NCI-H774 (cell line): Measurements from ENCODE around the gene ODAD4.
A peak's percentile ranks its signal among the peaks of the same experiment; 100 is the strongest.

Experiments used
- DNase-seq: peaks from one replicate; lab custom pipeline; 2025; lab: John Stamatoyannopoulos, UW

The ODAD4 gene

GRCh38 chr17:41972571-41973407, 42.4 kb downstream of the ODAD4 start:
- peak; percentile 53 for DNase-seq

GRCh38 chr17:41973408-41973811, 43.0 kb downstream of the ODAD4 start:
- DNase-seq, result no peak

DNA sequence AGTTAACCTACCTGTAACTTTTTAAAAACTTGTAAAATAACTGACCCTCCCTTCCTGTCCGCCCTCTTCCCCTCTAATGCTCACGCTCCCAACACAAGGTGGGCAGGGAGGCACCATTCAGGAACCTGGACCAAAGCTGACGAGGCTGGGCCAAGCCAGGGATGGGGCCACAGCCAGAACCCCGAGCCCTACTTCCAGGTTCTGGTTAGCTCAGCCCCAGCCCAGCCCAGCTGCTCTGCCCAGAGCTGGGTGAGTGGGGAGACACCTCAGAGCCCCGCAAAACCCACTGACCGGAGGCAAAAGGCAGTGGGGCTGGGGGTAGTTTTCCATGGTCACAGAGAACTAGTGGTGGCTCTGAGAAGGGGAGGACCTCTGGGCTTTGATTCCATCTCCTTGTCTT, 43.6 kb downstream of the ODAD4 start:
- no peak for DNase-seq

GRCh38 chr17:41974658-41975057, 44.2 kb downstream of the ODAD4 start:
- no peak for DNase-seq

- DNase-seq, result no peak
Measured at GRCh38 chr17:41975099-41976083, 45.0 kb downstream of the ODAD4 start.

- no peak for DNase-seq
Measured at GRCh38 chr17:41976142-41976768, 45.8 kb downstream of the ODAD4 start.

- DNase-seq, result no peak
Measured at GRCh38 chr17:41977991-41978390, 47.6 kb downstream of the ODAD4 start.

DNA sequence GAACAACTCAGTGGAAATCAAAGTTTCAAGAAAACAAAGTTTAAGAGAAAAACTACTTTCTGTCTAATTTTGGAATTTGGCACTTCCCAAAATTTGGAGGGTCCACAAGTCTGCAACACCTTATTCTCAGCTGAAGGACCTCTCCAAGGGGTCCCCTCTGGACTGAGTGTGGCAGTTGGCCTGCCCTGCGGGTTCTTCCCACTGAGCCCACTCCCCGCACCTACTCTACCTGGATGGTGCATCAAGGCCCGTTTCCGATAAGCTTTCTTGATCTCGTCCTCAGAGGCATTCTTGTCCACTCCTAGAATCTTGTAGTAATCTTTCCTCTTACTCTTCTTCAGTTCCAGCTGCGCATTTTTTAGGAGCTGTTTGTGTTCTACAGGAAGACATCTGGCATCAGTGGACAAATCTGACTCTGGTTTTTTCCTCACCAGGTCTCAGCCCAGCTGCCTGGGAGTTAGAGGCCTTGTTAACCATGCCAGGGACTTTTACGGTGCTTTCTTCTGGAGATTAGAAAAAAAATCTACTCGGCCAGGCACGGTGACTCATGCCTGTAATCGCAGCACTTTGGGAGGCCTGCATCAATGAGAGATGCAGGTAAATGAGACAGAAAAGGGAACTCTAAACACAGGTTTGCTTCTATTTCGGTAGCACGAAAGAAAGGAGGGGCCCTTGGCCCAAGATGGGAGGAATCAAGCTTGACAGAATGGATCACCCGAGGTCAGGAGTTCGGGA, 51.8 kb downstream of the ODAD4 start:
- DNase-seq, result no peak

- no peak for DNase-seq
Measured at GRCh38 chr17:41984454-41984853, 54.0 kb downstream of the ODAD4 start.

DNA sequence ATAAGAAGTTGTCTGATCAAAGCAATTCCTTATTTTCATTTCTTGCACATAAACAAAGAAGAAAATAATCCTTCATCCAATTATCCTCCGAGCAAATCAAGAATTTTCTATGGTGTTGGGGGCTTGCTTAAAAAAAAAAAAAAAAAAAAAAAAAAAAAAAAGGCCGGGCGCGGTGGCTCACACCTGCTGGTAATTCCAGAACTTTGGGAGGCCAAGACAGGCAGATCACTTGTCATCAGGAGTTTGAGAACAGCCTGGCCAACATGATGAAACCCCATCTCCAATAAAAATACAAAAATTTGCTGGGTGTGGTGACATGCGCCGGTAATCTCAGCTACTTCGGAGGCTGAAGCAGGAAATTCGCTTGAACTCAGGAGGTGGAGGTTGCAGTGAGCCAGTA, 55.5 kb downstream of the ODAD4 start:
- DNase-seq, result no peak

GRCh38 chr17:41986634-41987033, 56.2 kb downstream of the ODAD4 start:
- DNase-seq, result no peak

- no peak for DNase-seq
Measured at GRCh38 chr17:41987642-41988041, 57.2 kb downstream of the ODAD4 start.

GRCh38 chr17:41988418-41988817, 58.0 kb downstream of the ODAD4 start:
- no peak for DNase-seq

GRCh38 chr17:41989702-41990419, 59.4 kb downstream of the ODAD4 start:
- no peak for DNase-seq

- no peak for DNase-seq
Measured at GRCh38 chr17:41992576-41992975, 62.2 kb downstream of the ODAD4 start.

DNA sequence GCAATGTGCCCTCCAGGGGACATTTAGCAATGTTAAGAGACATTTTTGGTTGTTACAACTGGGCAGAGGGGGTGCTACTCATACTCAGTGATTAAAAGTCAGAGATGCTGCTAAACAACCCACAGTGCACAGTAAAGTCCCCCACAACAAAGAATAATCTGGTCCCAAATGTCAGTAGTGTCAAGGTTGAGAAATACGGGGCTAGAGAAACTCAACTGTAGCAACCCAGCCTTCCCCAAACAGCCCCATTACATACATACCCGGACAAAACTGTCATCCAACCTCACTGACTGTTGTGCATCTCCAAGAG, 66.4 kb downstream of the ODAD4 start:
- no peak for DNase-seq

DNA sequence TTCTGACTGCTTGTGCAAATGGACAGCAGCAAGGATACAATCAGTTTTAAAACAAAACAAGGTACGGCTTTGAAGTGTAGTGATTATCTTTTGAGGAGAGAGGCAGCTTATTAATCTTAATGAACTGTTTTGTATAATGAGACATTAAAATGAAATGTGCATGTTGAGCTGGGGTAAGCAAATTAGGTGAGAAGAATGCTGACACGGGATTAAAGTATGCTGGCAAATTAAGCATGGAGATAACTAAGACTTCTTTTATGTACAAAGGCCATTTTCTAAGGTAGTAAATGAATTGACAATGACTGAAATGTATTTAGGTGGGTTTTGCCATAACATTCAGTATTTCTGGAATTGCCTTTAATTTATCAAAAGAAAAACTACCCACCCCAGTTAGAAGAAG, 68.1 kb downstream of the ODAD4 start:
- no peak for DNase-seq

GRCh38 chr17:42000413-42001133, 70.2 kb downstream of the ODAD4 start:
- DNase-seq, result no peak

- no peak for DNase-seq
Measured at GRCh38 chr17:42001729-42002128, 71.3 kb downstream of the ODAD4 start.

DNA sequence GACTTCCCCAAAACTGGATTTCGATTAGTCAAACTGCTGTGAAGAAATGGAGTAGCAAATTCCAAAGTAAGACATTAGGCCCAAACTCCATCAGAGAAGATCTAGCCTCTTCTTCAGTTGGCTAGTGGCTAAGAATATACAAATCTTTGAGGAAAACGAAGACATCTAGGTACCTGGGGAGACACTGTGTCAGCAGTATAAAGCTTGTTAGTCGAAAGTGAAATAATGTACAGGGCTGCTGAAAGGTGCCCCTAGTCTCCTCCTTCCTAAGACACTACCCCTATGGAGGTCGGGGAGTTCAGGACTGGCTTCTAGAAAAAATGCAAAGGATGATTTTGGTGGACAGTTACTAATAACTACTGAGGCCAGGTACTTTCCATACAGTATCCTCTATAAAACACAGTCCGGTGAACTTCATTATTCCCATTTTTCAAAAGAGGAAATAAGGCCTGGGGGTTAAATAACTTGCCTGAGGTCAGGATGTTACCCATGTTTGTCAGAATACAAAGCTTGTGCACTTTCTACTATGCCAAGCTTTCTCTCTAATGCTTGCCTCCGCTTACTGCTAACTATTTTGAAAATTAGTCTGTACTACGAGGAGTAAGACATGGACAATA, 71.9 kb downstream of the ODAD4 start:
- DNase-seq, result no peak
